ENCODE results near the gene ADAMTS14.

DNA sequence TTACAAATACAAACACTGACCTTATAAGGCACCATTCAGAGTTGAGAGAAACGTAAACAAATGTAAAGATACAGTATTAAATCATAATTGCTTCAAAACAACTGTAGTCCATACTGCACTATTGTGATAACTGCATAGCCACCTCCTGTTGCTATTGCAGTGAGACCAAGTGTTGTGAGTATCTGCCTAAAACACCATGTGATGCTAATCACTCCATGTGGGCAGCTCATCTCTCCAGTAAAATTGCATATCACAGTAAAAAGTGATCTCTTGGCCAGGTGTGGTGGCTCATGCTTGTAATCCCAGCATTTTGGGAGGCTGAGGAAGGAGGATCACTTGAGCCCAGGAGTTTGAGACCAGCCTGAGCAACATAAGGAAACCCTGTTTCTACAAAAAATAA is 43.0 kb upstream of the ADAMTS14 start:
- TF ChIP-seq, protein P1, sequence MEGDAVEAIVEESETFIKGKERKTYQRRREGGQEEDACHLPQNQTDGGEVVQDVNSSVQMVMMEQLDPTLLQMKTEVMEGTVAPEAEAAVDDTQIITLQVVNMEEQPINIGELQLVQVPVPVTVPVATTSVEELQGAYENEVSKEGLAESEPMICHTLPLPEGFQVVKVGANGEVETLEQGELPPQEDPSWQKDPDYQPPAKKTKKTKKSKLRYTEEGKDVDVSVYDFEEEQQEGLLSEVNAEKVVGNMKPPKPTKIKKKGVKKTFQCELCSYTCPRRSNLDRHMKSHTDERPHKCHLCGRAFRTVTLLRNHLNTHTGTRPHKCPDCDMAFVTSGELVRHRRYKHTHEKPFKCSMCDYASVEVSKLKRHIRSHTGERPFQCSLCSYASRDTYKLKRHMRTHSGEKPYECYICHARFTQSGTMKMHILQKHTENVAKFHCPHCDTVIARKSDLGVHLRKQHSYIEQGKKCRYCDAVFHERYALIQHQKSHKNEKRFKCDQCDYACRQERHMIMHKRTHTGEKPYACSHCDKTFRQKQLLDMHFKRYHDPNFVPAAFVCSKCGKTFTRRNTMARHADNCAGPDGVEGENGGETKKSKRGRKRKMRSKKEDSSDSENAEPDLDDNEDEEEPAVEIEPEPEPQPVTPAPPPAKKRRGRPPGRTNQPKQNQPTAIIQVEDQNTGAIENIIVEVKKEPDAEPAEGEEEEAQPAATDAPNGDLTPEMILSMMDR (IDR thresholded peaks at IDR 0.05) = no peak
- no peak for TF ChIP-seq POLR2AphosphoS5 (IDR thresholded peaks at IDR 0.05)

All from stomach (tissue), 4 donors.